Trophoblast cell (in vitro differentiated cells and primary cell): ENCODE results near the gene ZDHHC8.

ENCODE experiments used
- DNase-seq, 2 donors: peaks; one replicate each; pipeline ENCODE4 v3.0.0-alpha.2; 2016
- H2AFZ ChIP-seq: 2 replicates; pipeline ENCODE4 v1.6.1; 2013; ENCODE audit warnings: low read length, moderate library complexity, mild to moderate bottlenecking; ENCODE audit not compliant: insufficient read depth, poor library complexity
- H2AK5ac ChIP-seq: 2 replicates; pipeline ENCODE4 v1.6.1; 2013; ENCODE audit warnings: mild to moderate bottlenecking, low read length
- H2BK120ac ChIP-seq: 2 replicates; pipeline ENCODE4 v1.6.1; 2013; ENCODE audit warnings: low read length, mild to moderate bottlenecking, moderate library complexity; ENCODE audit not compliant: insufficient read depth, poor library complexity
- H2BK12ac ChIP-seq: 2 replicates; pipeline ENCODE4 v1.6.1; 2013; ENCODE audit warnings: mild to moderate bottlenecking, low read length, moderate library complexity
- H2BK5ac ChIP-seq: 2 replicates; pipeline ENCODE4 v1.6.1; 2013; ENCODE audit warnings: low read length, low read depth, moderate library complexity, mild to moderate bottlenecking; ENCODE audit not compliant: poor library complexity
- H3K14ac ChIP-seq: 2 replicates; pipeline ENCODE4 v1.6.1; 2013; ENCODE audit warnings: mild to moderate bottlenecking, low read length
- H3K18ac ChIP-seq: 2 replicates; pipeline ENCODE4 v1.6.1; 2013; ENCODE audit warnings: mild to moderate bottlenecking, low read length
- H3K23ac ChIP-seq: 2 replicates; pipeline ENCODE4 v1.6.1; 2013; ENCODE audit warnings: low read length
- H3K27ac ChIP-seq: 2 replicates; pipeline ENCODE4 v1.5.1; 2013; ENCODE audit warnings: low read depth, mild to moderate bottlenecking, inconsistent platforms, low read length, moderate library complexity
- H3K27me3 ChIP-seq: 2 replicates; pipeline ENCODE4 v1.6.1; 2013; ENCODE audit warnings: inconsistent platforms, mild to moderate bottlenecking, low read length, moderate library complexity; ENCODE audit not compliant: insufficient read depth
- H3K36me3 ChIP-seq, 2 experiments: 1 replicate in 1 of 2; 2 replicates in 1 of 2; pipeline ENCODE4 v1.6.1; 2013; ENCODE audit warnings: low read length in 2 of 2, mild to moderate bottlenecking in 2 of 2, moderate library complexity in 1 of 2; ENCODE audit not compliant: insufficient read depth in 2 of 2, control insufficient read depth in 1 of 2
- H3K4ac ChIP-seq: 2 replicates; pipeline ENCODE4 v1.6.1; 2013; ENCODE audit warnings: low read depth, mild to moderate bottlenecking, low read length, moderate library complexity
- H3K4me1 ChIP-seq, 2 experiments: 1 replicate in 1 of 2; 2 replicates in 1 of 2; pipeline ENCODE4 v1.6.1; 2013; ENCODE audit warnings: low read length in 2 of 2, mild to moderate bottlenecking in 2 of 2, moderate library complexity in 1 of 2; ENCODE audit not compliant: insufficient read depth in 2 of 2, control insufficient read depth in 1 of 2
- H3K4me2 ChIP-seq: 2 replicates; pipeline ENCODE4 v1.6.1; 2013; ENCODE audit warnings: inconsistent platforms, mild to moderate bottlenecking, low read length, moderate library complexity
- H3K4me3 ChIP-seq: 2 replicates; pipeline ENCODE4 v1.5.1; 2013; ENCODE audit warnings: mild to moderate bottlenecking, low read depth, low read length, inconsistent platforms
- H3K79me1 ChIP-seq: one replicate; pipeline ENCODE4 v1.6.1; 2013; ENCODE audit warnings: low read length
- H3K79me2 ChIP-seq: 2 replicates; pipeline ENCODE4 v1.6.1; 2013; ENCODE audit warnings: low read length, mild to moderate bottlenecking; ENCODE audit not compliant: control insufficient read depth, insufficient read depth, poor library complexity
- H3K9ac ChIP-seq: 2 replicates; pipeline ENCODE4 v1.6.1; 2013; ENCODE audit warnings: mild to moderate bottlenecking, low read length
- H3K9me3 ChIP-seq: 2 replicates; pipeline ENCODE4 v1.6.1; 2013; ENCODE audit warnings: low read depth, mild to moderate bottlenecking, control low read depth, inconsistent platforms, low read length; ENCODE audit not compliant: insufficient read depth
- H4K12ac ChIP-seq: 2 replicates; pipeline ENCODE4 v1.6.1; 2013; ENCODE audit warnings: low read depth, mild to moderate bottlenecking, low read length, moderate library complexity
- H4K8ac ChIP-seq: 2 replicates; pipeline ENCODE4 v1.6.1; 2013; ENCODE audit warnings: low read depth, mild to moderate bottlenecking, low read length, moderate library complexity
- H4K91ac ChIP-seq: one replicate; pipeline ENCODE4 v1.6.1; 2013; ENCODE audit warnings: low read depth, mild to moderate bottlenecking, low read length, moderate library complexity
- WGBS: extraction: QIAGEN DNeasy Blood & Tissue Kit; methylation state at CpG from one replicate; pipeline ENCODE4 v1.1.7; 2013; ENCODE audit warnings: missing lambda C conversion rate; ENCODE audit not compliant: insufficient read length, insufficient coverage; ENCODE audit errors: extremely low coverage; 5-methylcytosine and 5-hydroxymethylcytosine counted together

The ZDHHC8 gene

DNA sequence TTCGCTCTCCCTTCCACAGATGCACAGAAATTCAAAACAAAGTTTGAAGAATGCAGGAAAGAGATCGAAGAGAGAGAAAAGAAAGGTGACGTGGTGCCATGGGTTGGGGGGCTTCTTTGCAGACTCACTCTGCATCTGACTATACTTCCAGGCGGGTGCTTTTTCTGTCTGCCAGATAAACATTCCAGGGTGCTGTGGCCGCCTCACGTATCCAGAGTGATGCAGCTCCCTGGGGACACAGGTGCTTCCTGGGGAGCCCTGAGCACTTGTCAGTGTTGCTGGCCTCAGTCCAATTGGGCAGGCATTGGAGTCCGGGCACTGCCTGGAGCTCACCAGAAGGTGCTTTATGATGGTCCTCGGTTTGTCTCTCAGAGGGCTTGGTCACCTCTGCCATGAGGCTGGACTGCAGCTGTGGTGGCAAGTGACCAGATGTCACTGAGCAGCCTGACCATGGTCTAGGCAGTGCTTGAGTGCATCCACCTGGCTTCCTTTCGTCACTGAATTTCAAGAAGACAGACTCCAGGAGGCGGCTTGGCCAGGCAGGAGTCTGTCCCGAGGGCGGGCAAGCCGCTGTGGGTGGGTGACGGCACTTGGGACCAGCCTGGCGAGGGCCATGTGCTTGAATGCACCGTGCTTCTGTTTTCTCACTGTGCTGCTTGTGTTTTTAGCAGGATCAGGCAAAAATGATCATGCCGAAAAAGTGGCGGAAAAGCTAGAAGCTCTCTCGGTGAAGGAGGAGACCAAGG lies 5.1 kb upstream of the ZDHHC8 start:
- no peak overlapping the region for H3K4me2 ChIP-seq
- H3K79me2 ChIP-seq: peaks cover 3% of the 10 kb centered on the region
- no peaks in the 10 kb centered on the region for H3K27me3 ChIP-seq
- H3K14ac ChIP-seq: no peak overlapping the region
- H2BK5ac ChIP-seq: no peak overlapping the region
- H3K4me1 ChIP-seq: no peaks in the 10 kb centered on the region
- no peak overlapping the region for H2AFZ ChIP-seq
- peaks cover 57 to 59% of the 10 kb centered on the region in 2 experiments for H3K36me3 ChIP-seq
- no peak for DNase-seq
- no peak overlapping the region for H4K8ac ChIP-seq
- no peak overlapping the region for H3K18ac ChIP-seq
- no peaks in the 10 kb centered on the region for H3K9me3 ChIP-seq
- no peak overlapping the region for H4K91ac ChIP-seq
- no peak overlapping the region for H2BK120ac ChIP-seq
- no peak overlapping the region for H4K12ac ChIP-seq
- no peak overlapping the region for H2AK5ac ChIP-seq
- no CpG with 5 or more reads among the region's 19 CpGs for WGBS
- H3K23ac ChIP-seq: no peak overlapping the region
- no peak overlapping the region for H3K9ac ChIP-seq
- H3K79me1 ChIP-seq: peaks cover 3% of the 10 kb centered on the region
- H3K4me3 ChIP-seq: no peak overlapping the region
- no peak overlapping the region for H2BK12ac ChIP-seq
- H3K27ac ChIP-seq: no peak overlapping the region
- no peak overlapping the region for H3K4ac ChIP-seq

- Histone ChIP-seq H3K27ac (no peak overlapping the region), H3K9me3 (no peaks in the 10 kb centered on the region), H3K18ac (no peak overlapping the region), H3K4me1 (peaks cover 2 to 3% of the 10 kb centered on the region in 2 experiments), H3K4me3 (no peak overlapping the region), H2BK12ac (no peak overlapping the region), H3K27me3 (no peaks in the 10 kb centered on the region), H3K4me2 (no peak overlapping the region), H4K91ac (no peak overlapping the region), H3K79me2 (peaks cover 6% of the 10 kb centered on the region), H3K79me1 (peaks cover 5% of the 10 kb centered on the region), H2BK5ac (no peak overlapping the region), H2BK120ac (no peak overlapping the region), H3K23ac (no peak overlapping the region), H3K4ac (no peak overlapping the region), H4K12ac (no peak overlapping the region), H3K14ac (no peak overlapping the region), H2AFZ (no peak overlapping the region), H3K36me3 (peaks cover 47 to 50% of the 10 kb centered on the region in 2 experiments), H2AK5ac (no peak overlapping the region), H3K9ac (no peak overlapping the region), H4K8ac (no peak overlapping the region)
- DNase-seq: no peak
- no CpG with 5 or more reads among the region's 15 CpGs for WGBS
These were observed 4.2 kb upstream of the ZDHHC8 start for GRCh38 chr22:20127318-20127868.

GRCh38 chr22:20127869-20128618 lies 3.6 kb upstream of the ZDHHC8 start:
- Histone ChIP-seq H3K14ac (no peak overlapping the region), H3K23ac (no peak overlapping the region), H3K18ac (no peak overlapping the region), H3K4me1 (peaks cover 8 to 9% of the 10 kb centered on the region in 2 experiments), H3K4me2 (no peak overlapping the region), H2BK5ac (no peak overlapping the region), H4K8ac (no peak overlapping the region), H3K4me3 (no peak overlapping the region), H3K4ac (no peak overlapping the region), H4K12ac (no peak overlapping the region), H3K79me1 (peaks cover 5% of the 10 kb centered on the region), H2BK120ac (no peak overlapping the region), H3K27me3 (no peaks in the 10 kb centered on the region), H3K79me2 (peaks cover 6% of the 10 kb centered on the region), H3K9me3 (no peaks in the 10 kb centered on the region), H2BK12ac (no peak overlapping the region), H2AFZ (no peak overlapping the region), H3K9ac (no peak overlapping the region), H4K91ac (no peak overlapping the region), H2AK5ac (no peak overlapping the region), H3K36me3 (peaks cover 46 to 47% of the 10 kb centered on the region in 2 experiments), H3K27ac (no peak overlapping the region)
- no CpG with 5 or more reads among the region's 17 CpGs for WGBS
- no peak for DNase-seq

DNA sequence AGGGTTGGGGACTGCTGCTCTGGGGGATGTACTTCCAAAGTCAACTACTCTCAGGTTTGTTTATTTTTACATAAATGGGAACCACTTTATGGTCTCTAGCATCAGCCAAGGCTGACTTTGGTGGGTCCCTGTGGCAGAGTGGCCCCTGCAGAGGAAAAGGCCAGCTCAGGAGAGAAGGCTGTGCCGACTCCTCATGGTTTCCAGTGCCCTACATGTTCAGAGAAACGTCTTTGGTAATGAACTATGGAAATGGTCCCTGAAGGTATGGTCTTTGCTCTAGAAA lies 3.0 kb upstream of the ZDHHC8 start:
- DNase-seq: no peak
- Histone ChIP-seq H3K4me3 (no peak overlapping the region), H2BK5ac (no peak overlapping the region), H4K8ac (no peak overlapping the region), H3K14ac (no peak overlapping the region), H2BK120ac (no peak overlapping the region), H3K9me3 (no peaks in the 10 kb centered on the region), H3K4me2 (no peak overlapping the region), H4K91ac (no peak overlapping the region), H3K27ac (no peak overlapping the region), H3K9ac (no peak overlapping the region), H3K4ac (no peak overlapping the region), H3K79me2 (peaks cover 6% of the 10 kb centered on the region), H3K4me1 (peaks cover 8 to 9% of the 10 kb centered on the region in 2 experiments), H2BK12ac (no peak overlapping the region), H3K27me3 (no peaks in the 10 kb centered on the region), H3K18ac (no peak overlapping the region), H3K23ac (no peak overlapping the region), H3K79me1 (peaks cover 5% of the 10 kb centered on the region), H2AFZ (no peak overlapping the region), H3K36me3 (peaks cover 43% of the 10 kb centered on the region in 2 experiments), H2AK5ac (no peak overlapping the region), H4K12ac (no peak overlapping the region)
- no CpG with 5 or more reads among the region's 2 CpGs for WGBS
